HEK293 (cell line): ENCODE results near the gene TSC2.

Source experiments
- GLI4 ChIP-seq: fragments of 450-650 bp; formaldehyde crosslinking; IDR thresholded peaks from 2 replicates; pipeline ENCODE4 v1.5.1; 2016; ENCODE audit warnings: missing biosample characterization, missing genetic modification characterization
- MYNN ChIP-seq: fragments of 450-650 bp; formaldehyde crosslinking; IDR thresholded peaks from 2 replicates; pipeline ENCODE4 v1.5.1; 2016; ENCODE audit warnings: missing biosample characterization, missing genetic modification characterization, borderline replicate concordance
- SP3 ChIP-seq: fragments of 450-650 bp; formaldehyde crosslinking; IDR thresholded peaks from 2 replicates; pipeline ENCODE4 v1.5.1; 2016; ENCODE audit warnings: missing biosample characterization, missing genetic modification characterization
- ZBTB17 ChIP-seq: fragments of 450-650 bp; formaldehyde crosslinking; IDR thresholded peaks from 2 replicates; pipeline ENCODE4 v1.5.1; 2016; ENCODE audit warnings: missing biosample characterization, missing genetic modification characterization
- ZFHX2 ChIP-seq: fragments of 450-650 bp; formaldehyde crosslinking; conservative IDR thresholded peaks from 2 replicates; pipeline ENCODE4 v1.5.1; 2016; ENCODE audit warnings: missing biosample characterization, missing genetic modification characterization
- ZNF121 ChIP-seq: fragments of 450-650 bp; formaldehyde crosslinking; IDR thresholded peaks from 2 replicates; pipeline ENCODE4 v1.5.1; 2016; ENCODE audit warnings: missing biosample characterization, missing genetic modification characterization
- ZNF133 ChIP-seq: fragments of 450-650 bp; formaldehyde crosslinking; IDR thresholded peaks from 2 replicates; pipeline ENCODE4 v1.5.1; 2016; ENCODE audit warnings: missing biosample characterization, missing genetic modification characterization
- ZNF155 ChIP-seq: fragments of 450-650 bp; formaldehyde crosslinking; IDR thresholded peaks from 2 replicates; pipeline ENCODE4 v1.5.1; 2016; ENCODE audit warnings: missing biosample characterization, missing genetic modification characterization
- ZNF19 ChIP-seq: fragments of 450-650 bp; formaldehyde crosslinking; IDR thresholded peaks from 2 replicates; pipeline ENCODE4; 2016; ENCODE audit warnings: missing biosample characterization, missing genetic modification characterization, low read depth
- ZNF302 ChIP-seq: fragments of 450-650 bp; formaldehyde crosslinking; IDR thresholded peaks from 2 replicates; pipeline ENCODE4 v1.5.1; 2016; ENCODE audit warnings: missing biosample characterization, missing genetic modification characterization, low read depth
- ZNF324 ChIP-seq: fragments of 450-650 bp; formaldehyde crosslinking; IDR thresholded peaks from 2 replicates; pipeline ENCODE4 v1.5.1; 2016; ENCODE audit warnings: missing biosample characterization, missing genetic modification characterization
- ZNF394 ChIP-seq: fragments of 450-650 bp; formaldehyde crosslinking; IDR thresholded peaks from 2 replicates; pipeline ENCODE4 v1.5.1; 2016; ENCODE audit warnings: missing biosample characterization, missing genetic modification characterization, mild to moderate bottlenecking, moderate library complexity, borderline replicate concordance
- ZNF423 ChIP-seq: fragments of 450-650 bp; formaldehyde crosslinking; IDR thresholded peaks from 2 replicates; pipeline ENCODE4 v1.5.1; 2016; ENCODE audit warnings: missing biosample characterization, missing genetic modification characterization
- ZNF561 ChIP-seq: fragments of 450-650 bp; IDR thresholded peaks from 2 replicates; pipeline ENCODE4 v1.5.1; 2018; ENCODE audit warnings: missing biosample characterization, missing genetic modification characterization, borderline replicate concordance
- ZNF623 ChIP-seq: fragments of 450-650 bp; formaldehyde crosslinking; IDR thresholded peaks from 2 replicates; pipeline ENCODE4 v1.5.1; 2016; ENCODE audit warnings: missing biosample characterization, missing genetic modification characterization
- ZNF624 ChIP-seq: fragments of 450-650 bp; formaldehyde crosslinking; IDR thresholded peaks from 2 replicates; pipeline ENCODE4 v1.5.1; 2017; ENCODE audit warnings: missing biosample characterization, missing genetic modification characterization
- ZNF629 ChIP-seq: fragments of 450-650 bp; formaldehyde crosslinking; IDR thresholded peaks from 2 replicates; pipeline ENCODE4 v1.5.1; 2017; ENCODE audit warnings: missing biosample characterization, missing genetic modification characterization
- ZNF677 ChIP-seq: fragments of 450-650 bp; IDR thresholded peaks from 2 replicates; pipeline ENCODE4 v1.5.0; 2018; ENCODE audit warnings: missing biosample characterization, mild to moderate bottlenecking, missing genetic modification characterization, moderate library complexity
- ZNF76 ChIP-seq: fragments of 450-650 bp; formaldehyde crosslinking; IDR thresholded peaks from 2 replicates; pipeline ENCODE4; 2016; ENCODE audit warnings: low read depth, missing biosample characterization, missing genetic modification characterization, borderline replicate concordance
- ZNF830 ChIP-seq: fragments of 450-650 bp; IDR thresholded peaks from 2 replicates; pipeline ENCODE4 v1.5.0; 2018; ENCODE audit warnings: missing biosample characterization, missing genetic modification characterization, low read depth, mild to moderate bottlenecking, moderate library complexity
- TF ChIP-seq, protein P1 (sequence below): fragments of 450-650 bp; formaldehyde crosslinking; IDR thresholded peaks from 2 replicates; pipeline ENCODE4 v1.5.1; 2016; ENCODE audit warnings: missing biosample characterization, missing genetic modification characterization, borderline replicate concordance
- TF ChIP-seq, protein P2 (sequence below): fragments of 450-650 bp; formaldehyde crosslinking; IDR thresholded peaks from 2 replicates; pipeline ENCODE4 v1.5.1; 2016; ENCODE audit warnings: missing biosample characterization, missing genetic modification characterization
- TF ChIP-seq, protein P3 (sequence below): fragments of 450-650 bp; formaldehyde crosslinking; IDR thresholded peaks from 2 replicates; pipeline ENCODE4 v1.5.1; 2016; ENCODE audit warnings: missing biosample characterization, missing genetic modification characterization, borderline replicate concordance
- TF ChIP-seq, protein P4 (sequence below): fragments of 450-650 bp; formaldehyde crosslinking; IDR thresholded peaks from 2 replicates; pipeline ENCODE4 v1.5.1; 2016; ENCODE audit warnings: missing biosample characterization, missing genetic modification characterization
- TF ChIP-seq, protein P5 (sequence below): sonication (generic); formaldehyde crosslinking; IDR thresholded peaks from 2 replicates; pipeline ENCODE4 v1.8.1; 2022; ENCODE audit warnings: mild to moderate bottlenecking, moderate library complexity, missing genetic modification reagents

The TSC2 gene

DNA sequence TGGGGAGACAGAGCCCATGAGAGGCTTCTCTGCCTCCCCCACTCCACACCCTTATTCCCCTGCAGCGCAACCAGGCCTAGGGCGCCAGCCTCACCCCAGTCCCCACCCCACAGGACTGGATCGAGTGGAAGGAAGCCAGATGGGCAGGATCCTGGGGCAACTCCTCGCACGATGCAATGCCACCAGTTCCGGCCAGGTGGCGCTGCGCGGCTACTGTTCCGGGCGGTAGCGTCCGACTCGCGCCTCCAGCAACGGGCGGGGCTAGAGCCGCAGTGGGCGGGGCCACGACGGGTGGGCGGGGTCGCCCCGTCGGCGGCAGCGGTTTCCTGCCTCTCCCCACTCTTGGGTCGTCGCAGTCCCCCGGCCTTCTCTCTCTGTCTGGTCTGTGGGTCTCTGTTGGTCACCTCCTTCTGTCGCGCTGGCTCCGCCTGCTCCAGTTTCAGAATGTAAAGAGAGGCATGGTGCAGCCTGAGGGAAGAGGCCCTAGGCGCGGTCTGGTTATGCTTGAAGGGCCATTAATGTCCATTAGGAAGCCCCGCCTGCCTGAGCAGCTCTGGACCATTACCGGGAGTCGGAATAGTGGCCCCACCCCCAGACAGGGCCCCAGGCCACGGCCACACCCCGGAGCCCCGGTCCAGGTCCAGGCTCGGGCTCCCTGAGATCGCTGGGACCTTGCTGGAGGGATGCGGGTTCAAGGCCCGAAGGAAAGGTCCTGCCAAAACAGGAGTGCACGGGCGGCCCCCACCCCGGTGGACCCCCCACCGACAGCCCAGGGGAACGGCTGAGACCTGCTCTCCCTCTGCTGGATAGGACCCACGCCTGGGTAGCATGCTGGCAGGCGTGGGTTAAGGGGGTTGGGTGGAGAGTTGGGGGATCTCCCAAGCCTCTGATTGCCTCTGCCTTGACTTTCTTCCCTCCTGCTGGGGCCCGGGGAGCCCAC is 24.4 kb upstream of the TSC2 start (continued):
- no peak for TF ChIP-seq ZFHX2 (tag by site-specific recombination)
- peak; percentile 27; the same call in 1 of the 2 replicates for TF ChIP-seq ZNF324
- TF ChIP-seq, protein P1, sequence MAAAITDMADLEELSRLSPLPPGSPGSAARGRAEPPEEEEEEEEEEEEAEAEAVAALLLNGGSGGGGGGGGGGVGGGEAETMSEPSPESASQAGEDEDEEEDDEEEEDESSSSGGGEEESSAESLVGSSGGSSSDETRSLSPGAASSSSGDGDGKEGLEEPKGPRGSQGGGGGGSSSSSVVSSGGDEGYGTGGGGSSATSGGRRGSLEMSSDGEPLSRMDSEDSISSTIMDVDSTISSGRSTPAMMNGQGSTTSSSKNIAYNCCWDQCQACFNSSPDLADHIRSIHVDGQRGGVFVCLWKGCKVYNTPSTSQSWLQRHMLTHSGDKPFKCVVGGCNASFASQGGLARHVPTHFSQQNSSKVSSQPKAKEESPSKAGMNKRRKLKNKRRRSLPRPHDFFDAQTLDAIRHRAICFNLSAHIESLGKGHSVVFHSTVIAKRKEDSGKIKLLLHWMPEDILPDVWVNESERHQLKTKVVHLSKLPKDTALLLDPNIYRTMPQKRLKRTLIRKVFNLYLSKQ (tag by site-specific recombination): no peak
- no peak for TF ChIP-seq ZNF394 (tag by site-specific recombination)
- TF ChIP-seq ZNF830: no peak
- no peak for TF ChIP-seq ZNF121 (tag by site-specific recombination)
- TF ChIP-seq ZNF623 (tag by site-specific recombination): no peak
- TF ChIP-seq, protein P2, sequence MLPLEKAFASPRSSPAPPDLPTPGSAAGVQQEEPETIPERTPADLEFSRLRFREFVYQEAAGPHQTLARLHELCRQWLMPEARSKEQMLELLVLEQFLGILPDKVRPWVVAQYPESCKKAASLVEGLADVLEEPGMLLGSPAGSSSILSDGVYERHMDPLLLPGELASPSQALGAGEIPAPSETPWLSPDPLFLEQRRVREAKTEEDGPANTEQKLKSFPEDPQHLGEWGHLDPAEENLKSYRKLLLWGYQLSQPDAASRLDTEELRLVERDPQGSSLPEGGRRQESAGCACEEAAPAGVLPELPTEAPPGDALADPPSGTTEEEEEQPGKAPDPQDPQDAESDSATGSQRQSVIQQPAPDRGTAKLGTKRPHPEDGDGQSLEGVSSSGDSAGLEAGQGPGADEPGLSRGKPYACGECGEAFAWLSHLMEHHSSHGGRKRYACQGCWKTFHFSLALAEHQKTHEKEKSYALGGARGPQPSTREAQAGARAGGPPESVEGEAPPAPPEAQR (tag by site-specific recombination): no peak
- TF ChIP-seq MYNN: no peak
- TF ChIP-seq ZNF677 (tag by site-specific recombination): no peak
- TF ChIP-seq ZNF624 (tag by site-specific recombination): no peak
- TF ChIP-seq, protein P3, sequence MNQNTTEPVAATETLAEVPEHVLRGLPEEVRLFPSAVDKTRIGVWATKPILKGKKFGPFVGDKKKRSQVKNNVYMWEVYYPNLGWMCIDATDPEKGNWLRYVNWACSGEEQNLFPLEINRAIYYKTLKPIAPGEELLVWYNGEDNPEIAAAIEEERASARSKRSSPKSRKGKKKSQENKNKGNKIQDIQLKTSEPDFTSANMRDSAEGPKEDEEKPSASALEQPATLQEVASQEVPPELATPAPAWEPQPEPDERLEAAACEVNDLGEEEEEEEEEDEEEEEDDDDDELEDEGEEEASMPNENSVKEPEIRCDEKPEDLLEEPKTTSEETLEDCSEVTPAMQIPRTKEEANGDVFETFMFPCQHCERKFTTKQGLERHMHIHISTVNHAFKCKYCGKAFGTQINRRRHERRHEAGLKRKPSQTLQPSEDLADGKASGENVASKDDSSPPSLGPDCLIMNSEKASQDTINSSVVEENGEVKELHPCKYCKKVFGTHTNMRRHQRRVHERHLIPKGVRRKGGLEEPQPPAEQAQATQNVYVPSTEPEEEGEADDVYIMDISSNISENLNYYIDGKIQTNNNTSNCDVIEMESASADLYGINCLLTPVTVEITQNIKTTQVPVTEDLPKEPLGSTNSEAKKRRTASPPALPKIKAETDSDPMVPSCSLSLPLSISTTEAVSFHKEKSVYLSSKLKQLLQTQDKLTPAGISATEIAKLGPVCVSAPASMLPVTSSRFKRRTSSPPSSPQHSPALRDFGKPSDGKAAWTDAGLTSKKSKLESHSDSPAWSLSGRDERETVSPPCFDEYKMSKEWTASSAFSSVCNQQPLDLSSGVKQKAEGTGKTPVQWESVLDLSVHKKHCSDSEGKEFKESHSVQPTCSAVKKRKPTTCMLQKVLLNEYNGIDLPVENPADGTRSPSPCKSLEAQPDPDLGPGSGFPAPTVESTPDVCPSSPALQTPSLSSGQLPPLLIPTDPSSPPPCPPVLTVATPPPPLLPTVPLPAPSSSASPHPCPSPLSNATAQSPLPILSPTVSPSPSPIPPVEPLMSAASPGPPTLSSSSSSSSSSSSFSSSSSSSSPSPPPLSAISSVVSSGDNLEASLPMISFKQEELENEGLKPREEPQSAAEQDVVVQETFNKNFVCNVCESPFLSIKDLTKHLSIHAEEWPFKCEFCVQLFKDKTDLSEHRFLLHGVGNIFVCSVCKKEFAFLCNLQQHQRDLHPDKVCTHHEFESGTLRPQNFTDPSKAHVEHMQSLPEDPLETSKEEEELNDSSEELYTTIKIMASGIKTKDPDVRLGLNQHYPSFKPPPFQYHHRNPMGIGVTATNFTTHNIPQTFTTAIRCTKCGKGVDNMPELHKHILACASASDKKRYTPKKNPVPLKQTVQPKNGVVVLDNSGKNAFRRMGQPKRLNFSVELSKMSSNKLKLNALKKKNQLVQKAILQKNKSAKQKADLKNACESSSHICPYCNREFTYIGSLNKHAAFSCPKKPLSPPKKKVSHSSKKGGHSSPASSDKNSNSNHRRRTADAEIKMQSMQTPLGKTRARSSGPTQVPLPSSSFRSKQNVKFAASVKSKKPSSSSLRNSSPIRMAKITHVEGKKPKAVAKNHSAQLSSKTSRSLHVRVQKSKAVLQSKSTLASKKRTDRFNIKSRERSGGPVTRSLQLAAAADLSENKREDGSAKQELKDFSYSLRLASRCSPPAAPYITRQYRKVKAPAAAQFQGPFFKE (tag by site-specific recombination): no peak
- TF ChIP-seq ZNF133: no peak
- no peak for TF ChIP-seq ZNF19 (tag by site-specific recombination)
- TF ChIP-seq SP3 (tag by site-specific recombination): peak; percentile 89
- no peak for TF ChIP-seq ZNF76 (tag by site-specific recombination)
- no peak for TF ChIP-seq GLI4 (tag by site-specific recombination)
- no peak for TF ChIP-seq ZNF302 (tag by site-specific recombination)
- no peak; the same call in 1 of the 2 replicates for TF ChIP-seq ZNF561 (tag by site-specific recombination)
- no peak for TF ChIP-seq ZNF155 (tag by site-specific recombination)
- TF ChIP-seq, protein P4, sequence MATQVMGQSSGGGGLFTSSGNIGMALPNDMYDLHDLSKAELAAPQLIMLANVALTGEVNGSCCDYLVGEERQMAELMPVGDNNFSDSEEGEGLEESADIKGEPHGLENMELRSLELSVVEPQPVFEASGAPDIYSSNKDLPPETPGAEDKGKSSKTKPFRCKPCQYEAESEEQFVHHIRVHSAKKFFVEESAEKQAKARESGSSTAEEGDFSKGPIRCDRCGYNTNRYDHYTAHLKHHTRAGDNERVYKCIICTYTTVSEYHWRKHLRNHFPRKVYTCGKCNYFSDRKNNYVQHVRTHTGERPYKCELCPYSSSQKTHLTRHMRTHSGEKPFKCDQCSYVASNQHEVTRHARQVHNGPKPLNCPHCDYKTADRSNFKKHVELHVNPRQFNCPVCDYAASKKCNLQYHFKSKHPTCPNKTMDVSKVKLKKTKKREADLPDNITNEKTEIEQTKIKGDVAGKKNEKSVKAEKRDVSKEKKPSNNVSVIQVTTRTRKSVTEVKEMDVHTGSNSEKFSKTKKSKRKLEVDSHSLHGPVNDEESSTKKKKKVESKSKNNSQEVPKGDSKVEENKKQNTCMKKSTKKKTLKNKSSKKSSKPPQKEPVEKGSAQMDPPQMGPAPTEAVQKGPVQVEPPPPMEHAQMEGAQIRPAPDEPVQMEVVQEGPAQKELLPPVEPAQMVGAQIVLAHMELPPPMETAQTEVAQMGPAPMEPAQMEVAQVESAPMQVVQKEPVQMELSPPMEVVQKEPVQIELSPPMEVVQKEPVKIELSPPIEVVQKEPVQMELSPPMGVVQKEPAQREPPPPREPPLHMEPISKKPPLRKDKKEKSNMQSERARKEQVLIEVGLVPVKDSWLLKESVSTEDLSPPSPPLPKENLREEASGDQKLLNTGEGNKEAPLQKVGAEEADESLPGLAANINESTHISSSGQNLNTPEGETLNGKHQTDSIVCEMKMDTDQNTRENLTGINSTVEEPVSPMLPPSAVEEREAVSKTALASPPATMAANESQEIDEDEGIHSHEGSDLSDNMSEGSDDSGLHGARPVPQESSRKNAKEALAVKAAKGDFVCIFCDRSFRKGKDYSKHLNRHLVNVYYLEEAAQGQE (tag by site-specific recombination): no peak
- no peak for TF ChIP-seq ZNF629 (tag by site-specific recombination)
- no peak for TF ChIP-seq ZNF423 (tag by site-specific recombination)
- peak; percentile 97 for TF ChIP-seq ZBTB17
- TF ChIP-seq, protein P5, sequence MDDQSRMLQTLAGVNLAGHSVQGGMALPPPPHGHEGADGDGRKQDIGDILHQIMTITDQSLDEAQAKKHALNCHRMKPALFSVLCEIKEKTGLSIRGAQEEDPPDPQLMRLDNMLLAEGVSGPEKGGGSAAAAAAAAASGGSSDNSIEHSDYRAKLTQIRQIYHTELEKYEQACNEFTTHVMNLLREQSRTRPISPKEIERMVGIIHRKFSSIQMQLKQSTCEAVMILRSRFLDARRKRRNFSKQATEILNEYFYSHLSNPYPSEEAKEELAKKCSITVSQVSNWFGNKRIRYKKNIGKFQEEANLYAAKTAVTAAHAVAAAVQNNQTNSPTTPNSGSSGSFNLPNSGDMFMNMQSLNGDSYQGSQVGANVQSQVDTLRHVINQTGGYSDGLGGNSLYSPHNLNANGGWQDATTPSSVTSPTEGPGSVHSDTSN: peak; percentile 83
